CD4-positive, alpha-beta T cell (primary cell): ENCODE data around the gene DDIT4. TPM values are rescaled to one million over a fixed set of nuclear protein-coding genes. Genes with fewer than 3 reads are reported as not detected.

Experiments used
- ATAC-seq: fragments of 200-7000 bp; cut with Tn5 transposase; one replicate; pipeline ENCODE4 v1.10.0; 2022; ENCODE audit warnings: mild to moderate bottlenecking; ENCODE audit not compliant: poor library complexity
- CTCF ChIA-PET: fragments of 350-600 bp; sonication (Branson Sonifier 250); formaldehyde crosslinking; loops from one replicate; lab custom pipeline; 2021; ENCODE audit warnings: antibody characterized with exemption, inconsistent platforms; lab: Charles Lee
- POLR2A ChIA-PET: fragments of 350-600 bp; sonication (Branson Sonifier 250); formaldehyde crosslinking; loops from one replicate; lab custom pipeline; 2021; ENCODE audit warnings: antibody characterized with exemption, inconsistent platforms; lab: Charles Lee
- DNase-seq, 14 experiments: peaks; one replicate each; pipeline ENCODE4 v3.0.0-alpha.2; 2013 to 2020; ENCODE audit warnings: mixed read lengths in 2 of 14
- H3K27ac ChIP-seq, 2 donors: one replicate each; pipeline versions ENCODE4 v1.5.1 to v1.7.0; 2013; ENCODE audit warnings: low read length in 2 of 2, low read depth in 1 of 2, mild to moderate bottlenecking in 1 of 2
- H3K27me3 ChIP-seq, 2 experiments: 1 replicate in 1 of 2; 2 replicates in 1 of 2; pipeline versions ENCODE4 v1.6.1 to v1.7.0; 2013; ENCODE audit warnings: low read length in 2 of 2, control low read depth in 1 of 2, mild to moderate bottlenecking in 1 of 2, moderate library complexity in 1 of 2; ENCODE audit not compliant: insufficient read depth in 2 of 2, control insufficient read depth in 1 of 2
- H3K36me3 ChIP-seq: one replicate; pipeline ENCODE4 v1.6.1; 2013; ENCODE audit warnings: low read length, control low read depth; ENCODE audit not compliant: insufficient read depth
- H3K4me1 ChIP-seq: one replicate; pipeline ENCODE4 v1.6.1; 2013; ENCODE audit warnings: low read length, control low read depth; ENCODE audit not compliant: insufficient read depth
- H3K4me3 ChIP-seq: one replicate; pipeline ENCODE4 v1.5.1; 2013; ENCODE audit warnings: mild to moderate bottlenecking, low read length, moderate library complexity
- H3K9me3 ChIP-seq, 2 experiments: 1 replicate in 1 of 2; 2 replicates in 1 of 2; pipeline versions ENCODE4 v1.6.1 to v1.7.0; 2013; ENCODE audit warnings: low read length in 2 of 2, mild to moderate bottlenecking in 2 of 2, control low read depth in 1 of 2, moderate library complexity in 1 of 2; ENCODE audit not compliant: control insufficient read depth in 1 of 2, insufficient read depth in 1 of 2
- H3K27ac Mint-ChIP-seq: one replicate; pipeline ENCODE4 v1.8.0; 2020; ENCODE audit warnings: mixed read lengths
- H3K27me3 Mint-ChIP-seq: one replicate; pipeline ENCODE4 v1.8.0; 2021; ENCODE audit warnings: mixed read lengths
- H3K36me3 Mint-ChIP-seq: one replicate; pipeline ENCODE4 v1.8.0; 2021; ENCODE audit warnings: low read depth, mixed read lengths
- H3K4me1 Mint-ChIP-seq: one replicate; pipeline ENCODE4 v1.8.0; 2021; ENCODE audit warnings: low read depth, mixed read lengths
- H3K4me3 Mint-ChIP-seq: one replicate; pipeline ENCODE4 v1.8.0; 2020; ENCODE audit warnings: mild to moderate bottlenecking, mixed read lengths
- H3K9me3 Mint-ChIP-seq: one replicate; pipeline ENCODE4 v1.8.0; 2020; ENCODE audit warnings: mixed read lengths
- intact Hi-C, 2 experiments: fragments of 100-400 bp; cut with DNase I in 1 of 2; cut with micrococcal nuclease in 1 of 2; formaldehyde crosslinking; loops; one replicate each; pipeline versions ENCODE4 v1.15.1 to v1.9.0; 2023 to 2025; cut with DNase I, micrococcal nuclease
- total RNA-seq, 174 experiments: library from RNA in 2 of 174; stranded (reverse) in 2 of 174; gene quantifications; one replicate each; pipeline ENCODE4 v1.2.3 and lab custom pipeline; 2021 to 2026
- TF ChIP-seq, protein P1 (sequence below): fragments of 200-600 bp; IDR thresholded peaks from one replicate; pipeline ENCODE4 v1.8.0; 2022; ENCODE audit warnings: antibody characterized with exemption, mild to moderate bottlenecking

Gene DDIT4
- total RNA-seq, 2 experiments from 2014 or later, result 427 to 436 TPM

DNA sequence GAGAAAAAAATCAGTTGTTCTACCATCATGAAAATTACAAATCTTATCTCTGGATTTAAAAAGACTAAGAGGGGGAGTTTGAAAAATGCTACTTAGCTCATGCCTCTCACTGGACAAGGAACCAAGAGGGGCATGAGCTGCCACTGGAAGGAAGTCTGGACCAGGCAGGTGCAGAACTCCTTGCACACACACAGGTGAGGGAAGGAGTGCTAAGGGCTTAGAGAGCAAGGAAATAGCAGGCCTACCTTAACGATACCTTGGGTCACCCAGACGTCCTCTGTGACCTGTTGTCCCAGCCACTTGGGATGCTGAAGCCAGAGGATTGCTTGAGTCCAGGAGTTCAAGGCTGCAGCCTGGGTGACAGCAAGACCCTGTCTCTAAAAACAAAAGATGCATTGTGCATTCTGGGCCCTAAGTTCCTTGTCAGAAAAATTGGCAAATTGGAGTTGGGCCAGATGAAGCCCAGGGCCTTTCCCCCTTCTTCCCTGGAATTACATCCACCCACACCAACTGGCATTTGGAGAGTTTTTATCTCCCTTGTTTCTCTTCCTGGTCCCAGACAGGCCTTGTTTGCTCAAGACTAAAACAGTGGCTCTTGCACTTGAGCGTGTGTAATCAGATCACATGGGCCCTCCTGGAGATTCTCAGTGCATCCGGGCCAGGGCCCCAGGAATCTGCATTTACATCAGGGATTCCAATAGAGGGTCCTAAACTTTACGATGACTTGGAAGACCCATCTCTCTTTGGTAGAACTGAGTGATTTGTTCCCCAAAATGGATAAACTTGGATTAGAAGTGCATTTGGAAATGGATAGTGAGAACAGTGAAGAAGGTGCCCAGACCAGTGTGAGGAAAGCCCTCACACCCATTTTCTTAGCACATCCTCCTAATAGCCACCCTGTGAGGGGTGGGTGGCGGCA lies 3.0 kb downstream of the DDIT4 start:
- Histone ChIP-seq H3K27ac (peak overlapping the region; percentile 78 to 88), H3K27me3 (no peaks in the 10 kb centered on the region), H3K9me3 (no peaks in the 10 kb centered on the region), H3K4me1 (peaks cover 55% of the 10 kb centered on the region), H3K4me3 (peak overlapping the region; percentile 90), H3K36me3 (peaks cover 22% of the 10 kb centered on the region)
- peak overlapping the region; percentile 100 for H3K4me3 Mint-ChIP-seq
- POLR2A ChIA-PET, result interaction anchor here (0.7 to 6.5 kb wide), 11 partner anchors 8 to 551 kb away, joined by 3 to 96 read pairs (median 27); partner anchors contain the start of genes ANAPC16 and ASCC1
- TF ChIP-seq, protein P1, sequence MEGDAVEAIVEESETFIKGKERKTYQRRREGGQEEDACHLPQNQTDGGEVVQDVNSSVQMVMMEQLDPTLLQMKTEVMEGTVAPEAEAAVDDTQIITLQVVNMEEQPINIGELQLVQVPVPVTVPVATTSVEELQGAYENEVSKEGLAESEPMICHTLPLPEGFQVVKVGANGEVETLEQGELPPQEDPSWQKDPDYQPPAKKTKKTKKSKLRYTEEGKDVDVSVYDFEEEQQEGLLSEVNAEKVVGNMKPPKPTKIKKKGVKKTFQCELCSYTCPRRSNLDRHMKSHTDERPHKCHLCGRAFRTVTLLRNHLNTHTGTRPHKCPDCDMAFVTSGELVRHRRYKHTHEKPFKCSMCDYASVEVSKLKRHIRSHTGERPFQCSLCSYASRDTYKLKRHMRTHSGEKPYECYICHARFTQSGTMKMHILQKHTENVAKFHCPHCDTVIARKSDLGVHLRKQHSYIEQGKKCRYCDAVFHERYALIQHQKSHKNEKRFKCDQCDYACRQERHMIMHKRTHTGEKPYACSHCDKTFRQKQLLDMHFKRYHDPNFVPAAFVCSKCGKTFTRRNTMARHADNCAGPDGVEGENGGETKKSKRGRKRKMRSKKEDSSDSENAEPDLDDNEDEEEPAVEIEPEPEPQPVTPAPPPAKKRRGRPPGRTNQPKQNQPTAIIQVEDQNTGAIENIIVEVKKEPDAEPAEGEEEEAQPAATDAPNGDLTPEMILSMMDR, result no peak
- H3K4me1 Mint-ChIP-seq, result peaks cover 53% of the 10 kb centered on the region
- ATAC-seq (no peak), DNase-seq (no peak)
- CTCF ChIA-PET, result interaction anchor here (1.0 to 4.4 kb wide), 3 partner anchors 50 to 59 kb away, joined by 3 to 54 read pairs (median 23); no protein-coding TSS in a partner anchor
- no peaks in the 10 kb centered on the region for H3K9me3 Mint-ChIP-seq
- H3K27ac Mint-ChIP-seq, result peak overlapping the region; percentile 89
- H3K27me3 Mint-ChIP-seq, result no peaks in the 10 kb centered on the region
- peaks cover 36% of the 10 kb centered on the region for H3K36me3 Mint-ChIP-seq
- intact Hi-C loops, result no loop called here

- no peaks in the 10 kb centered on the region for H3K27me3 ChIP-seq
- TF ChIP-seq, protein P1, result no peak
- H3K27ac ChIP-seq, result peak overlapping the region; percentile 7 to 44
- peaks cover 22% of the 10 kb centered on the region for H3K36me3 ChIP-seq
- H3K4me3 ChIP-seq, result no peak overlapping the region
- peaks cover 46% of the 10 kb centered on the region for H3K4me1 Mint-ChIP-seq
- H3K36me3 Mint-ChIP-seq, result peaks cover 36% of the 10 kb centered on the region
- DNase-seq (no peak), ATAC-seq (no peak)
- H3K4me3 Mint-ChIP-seq, result peak overlapping the region; percentile 54
- no peaks in the 10 kb centered on the region for H3K9me3 Mint-ChIP-seq
- no peaks in the 10 kb centered on the region for H3K9me3 ChIP-seq
- POLR2A ChIA-PET, result interaction anchor here (0.6 to 6.5 kb wide), 8 partner anchors 8 to 176 kb away, joined by 3 to 96 read pairs (median 4); no protein-coding TSS in a partner anchor
- intact Hi-C loops, result no loop called here
- H3K4me1 ChIP-seq, result peaks cover 53% of the 10 kb centered on the region
- H3K27me3 Mint-ChIP-seq, result no peaks in the 10 kb centered on the region
- peak overlapping the region; percentile 89 for H3K27ac Mint-ChIP-seq
- CTCF ChIA-PET, result interaction anchor here (0.8 to 4.4 kb wide), 2 partner anchors 57 to 58 kb away, joined by 3 to 54 read pairs; no protein-coding TSS in a partner anchor
Observed at GRCh38 chr10:72277340-72277995, 3.7 kb downstream of the DDIT4 start.

GRCh38 chr10:72277996-72278667 lies 4.4 kb downstream of the DDIT4 start:
- H3K27ac ChIP-seq, result peak overlapping the region in 1 of 2 donors; percentile 7
- Mint-ChIP-seq H3K27me3 (no peaks in the 10 kb centered on the region), H3K27ac (peak overlapping the region; percentile 89), H3K9me3 (no peaks in the 10 kb centered on the region), H3K4me3 (peak overlapping the region; percentile 47), H3K4me1 (peaks cover 45% of the 10 kb centered on the region), H3K36me3 (peaks cover 36% of the 10 kb centered on the region)
- no peaks in the 10 kb centered on the region for H3K27me3 ChIP-seq
- intact Hi-C loops, result no loop called here
- no peak for ATAC-seq
- no peaks in the 10 kb centered on the region for H3K9me3 ChIP-seq
- peaks cover 47% of the 10 kb centered on the region for H3K4me1 ChIP-seq
- no peak for DNase-seq
- H3K36me3 ChIP-seq, result peaks cover 22% of the 10 kb centered on the region
- TF ChIP-seq, protein P1, result no peak
- CTCF ChIA-PET, result interaction anchor here (0.8 kb wide), 1 partner anchor 56 kb away, joined by 3 read pairs; no protein-coding TSS in a partner anchor
- H3K4me3 ChIP-seq, result no peak overlapping the region
- POLR2A ChIA-PET, result interaction anchor here (0.6 to 6.5 kb wide), 8 partner anchors 9 to 176 kb away, joined by 3 to 96 read pairs (median 4); no protein-coding TSS in a partner anchor
